OCI-LY7 (cell line): ENCODE measurements around the gene LDAH.

ENCODE experiments used
- CTCF ChIP-seq: fragments of 200-600 bp; sonication (generic); conservative IDR thresholded peaks from 2 replicates; pipeline ENCODE4 v1.5.1; 2014; ENCODE audit warnings: mild to moderate bottlenecking, antibody characterized with exemption, low read length, moderate library complexity, mixed read lengths
- EZH2phosphoT487 ChIP-seq: fragments of 200-600 bp; sonication (generic); IDR thresholded peaks from 2 replicates; pipeline ENCODE4 v1.6.1; 2018; ENCODE audit warnings: low read depth, borderline replicate concordance, mild to moderate bottlenecking, mixed run types, antibody characterized with exemption, low read length, moderate library complexity, mixed read lengths

GRCh38 chr2:20757405-20758090, 65.4 kb downstream of the LDAH start:
- TF ChIP-seq CTCF (no peak), EZH2phosphoT487 (no peak)
